ENCODE measurements around the gene PXMP4.

PXMP4 gene

DNA sequence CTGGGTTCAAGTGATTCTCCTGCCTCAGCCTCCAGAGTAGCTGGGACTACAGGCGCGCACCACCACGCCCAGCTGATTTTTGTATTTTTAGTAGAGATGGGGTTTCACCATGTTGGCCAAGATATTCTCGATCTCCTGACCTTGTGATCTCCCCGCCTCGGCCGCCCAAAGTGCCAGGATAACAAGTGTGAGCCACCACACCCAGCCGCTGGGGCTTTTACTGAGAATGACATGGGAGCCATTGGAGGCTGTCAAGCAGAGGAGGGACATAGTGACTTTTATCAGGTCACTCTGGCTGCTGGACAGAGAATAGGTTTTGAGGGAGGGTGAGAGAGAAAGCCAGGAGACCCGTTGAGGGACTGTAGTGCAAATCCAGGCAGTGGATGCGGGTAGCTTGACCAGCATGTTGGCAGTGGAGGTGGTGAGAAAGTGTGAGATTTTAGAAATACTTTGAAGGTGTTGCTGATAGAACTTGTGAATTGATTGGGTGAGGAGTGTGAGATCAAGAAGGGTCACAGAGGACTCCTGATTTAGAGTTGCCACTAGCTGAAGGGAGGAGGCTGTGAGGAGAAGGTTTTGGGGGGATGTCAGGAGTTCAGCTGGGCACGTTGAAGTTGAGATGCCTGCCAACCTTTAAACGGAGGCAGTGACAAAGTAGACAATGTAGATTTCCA, 26.4 kb upstream of the PXMP4 start:
- TF ChIP-seq, protein P1, sequence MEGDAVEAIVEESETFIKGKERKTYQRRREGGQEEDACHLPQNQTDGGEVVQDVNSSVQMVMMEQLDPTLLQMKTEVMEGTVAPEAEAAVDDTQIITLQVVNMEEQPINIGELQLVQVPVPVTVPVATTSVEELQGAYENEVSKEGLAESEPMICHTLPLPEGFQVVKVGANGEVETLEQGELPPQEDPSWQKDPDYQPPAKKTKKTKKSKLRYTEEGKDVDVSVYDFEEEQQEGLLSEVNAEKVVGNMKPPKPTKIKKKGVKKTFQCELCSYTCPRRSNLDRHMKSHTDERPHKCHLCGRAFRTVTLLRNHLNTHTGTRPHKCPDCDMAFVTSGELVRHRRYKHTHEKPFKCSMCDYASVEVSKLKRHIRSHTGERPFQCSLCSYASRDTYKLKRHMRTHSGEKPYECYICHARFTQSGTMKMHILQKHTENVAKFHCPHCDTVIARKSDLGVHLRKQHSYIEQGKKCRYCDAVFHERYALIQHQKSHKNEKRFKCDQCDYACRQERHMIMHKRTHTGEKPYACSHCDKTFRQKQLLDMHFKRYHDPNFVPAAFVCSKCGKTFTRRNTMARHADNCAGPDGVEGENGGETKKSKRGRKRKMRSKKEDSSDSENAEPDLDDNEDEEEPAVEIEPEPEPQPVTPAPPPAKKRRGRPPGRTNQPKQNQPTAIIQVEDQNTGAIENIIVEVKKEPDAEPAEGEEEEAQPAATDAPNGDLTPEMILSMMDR (IDR thresholded peaks at IDR 0.05; ENCODE audit: control extremely low read depth, extremely low read depth, low read depth, missing control alignments) = no peak
- ChIA-PET POLR2A (no interaction called here), CTCF (no interaction called here)
- DNase-seq (ENCODE audit: extremely low spot score) = no peak

DNA sequence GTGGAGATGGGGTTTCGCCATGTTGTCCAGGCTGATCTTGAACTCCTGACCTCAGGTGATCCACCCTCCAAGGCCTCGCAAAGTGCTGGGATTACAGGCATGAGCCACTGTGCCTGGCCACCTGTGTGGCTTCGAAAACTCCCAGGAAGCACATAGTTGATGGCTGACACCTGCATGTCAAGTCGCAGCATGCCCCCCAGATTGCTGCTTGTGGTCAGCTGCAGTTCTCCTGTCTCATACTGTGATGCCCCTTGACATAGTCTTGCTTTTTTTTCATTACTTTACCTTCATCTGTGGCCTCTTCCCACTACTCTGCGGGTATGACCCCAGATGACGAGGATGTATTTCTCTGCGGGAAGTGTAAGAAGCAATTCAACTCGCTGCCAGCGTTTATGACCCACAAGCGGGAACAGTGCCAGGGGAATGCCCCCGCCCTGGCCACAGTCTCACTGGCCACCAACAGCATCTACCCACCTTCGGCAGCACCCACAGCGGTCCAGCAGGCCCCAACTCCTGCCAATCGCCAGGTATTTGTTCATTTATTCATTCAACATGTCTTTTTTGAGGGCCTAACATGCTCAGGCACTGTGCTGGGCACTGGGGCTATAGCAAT, 24.8 kb upstream of the PXMP4 start:
- CTCF ChIA-PET = interaction anchor here (0.9 kb wide), 1 partner anchor 13 kb away, joined by 3 read pairs; the partner anchor contains the start of gene ZNF341
- TF ChIP-seq, protein P1 (IDR thresholded peaks at IDR 0.05; ENCODE audit: control extremely low read depth, extremely low read depth, low read depth, missing control alignments) = no peak
- POLR2A ChIA-PET = no interaction called here
- no peak for DNase-seq (ENCODE audit: extremely low spot score)

DNA sequence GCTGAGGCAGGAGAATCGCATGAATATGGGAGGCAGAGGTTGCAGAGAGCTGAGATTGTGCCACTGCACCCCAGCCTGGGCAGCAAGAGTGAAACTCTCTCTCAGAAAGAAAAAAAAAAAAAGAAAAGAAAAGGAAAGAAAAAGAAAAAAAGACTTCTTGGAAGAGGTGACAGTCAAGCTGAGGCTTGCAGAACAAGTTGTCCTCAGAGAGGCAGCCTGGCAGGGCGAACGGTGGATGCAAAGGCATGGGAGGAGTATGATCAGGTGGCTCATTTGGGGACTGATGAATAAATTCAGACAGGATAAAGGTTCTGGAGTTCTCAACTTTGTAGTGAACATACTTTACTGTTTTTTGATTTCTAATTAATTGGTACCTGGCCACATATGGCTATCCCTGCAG, 24.1 kb upstream of the PXMP4 start:
- CTCF ChIA-PET = interaction anchor here (4.9 kb wide), 1 partner anchor 13 kb away, joined by 24 read pairs; the partner anchor contains the start of gene ZNF341
- no peak for DNase-seq (ENCODE audit: extremely low spot score)
- TF ChIP-seq, protein P1 (IDR thresholded peaks at IDR 0.05; ENCODE audit: control extremely low read depth, extremely low read depth, low read depth, missing control alignments) = no peak
- POLR2A ChIA-PET = no interaction called here

DNA sequence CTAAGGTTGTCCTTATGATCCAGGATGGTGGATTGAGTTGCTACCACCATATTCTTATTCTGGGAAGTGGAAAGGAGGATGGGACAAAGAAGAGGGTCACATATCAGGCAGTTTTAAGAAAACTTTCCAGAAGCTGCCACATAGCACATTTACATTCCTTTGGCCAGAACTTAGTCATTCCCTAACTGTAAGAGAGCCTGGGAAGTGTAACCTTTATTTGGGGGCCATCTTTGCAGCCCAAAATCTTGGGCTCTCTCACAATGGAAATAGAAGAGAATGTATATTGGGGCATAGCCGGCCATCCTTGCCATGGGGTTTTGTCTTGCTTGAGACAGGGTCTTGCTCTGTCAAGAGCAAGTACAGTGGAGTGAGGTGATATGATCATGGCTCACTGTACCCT, 20.1 kb upstream of the PXMP4 start:
- CTCF ChIA-PET = interaction anchor here (1.0 to 4.9 kb wide), 2 partner anchors 9 to 12 kb away, joined by 3 to 24 read pairs; partner anchors contain the start of gene ZNF341
- no peak for DNase-seq (ENCODE audit: extremely low spot score)
- TF ChIP-seq, protein P1 (IDR thresholded peaks at IDR 0.05; ENCODE audit: control extremely low read depth, extremely low read depth, low read depth, missing control alignments) = no peak
- POLR2A ChIA-PET = no interaction called here

DNA sequence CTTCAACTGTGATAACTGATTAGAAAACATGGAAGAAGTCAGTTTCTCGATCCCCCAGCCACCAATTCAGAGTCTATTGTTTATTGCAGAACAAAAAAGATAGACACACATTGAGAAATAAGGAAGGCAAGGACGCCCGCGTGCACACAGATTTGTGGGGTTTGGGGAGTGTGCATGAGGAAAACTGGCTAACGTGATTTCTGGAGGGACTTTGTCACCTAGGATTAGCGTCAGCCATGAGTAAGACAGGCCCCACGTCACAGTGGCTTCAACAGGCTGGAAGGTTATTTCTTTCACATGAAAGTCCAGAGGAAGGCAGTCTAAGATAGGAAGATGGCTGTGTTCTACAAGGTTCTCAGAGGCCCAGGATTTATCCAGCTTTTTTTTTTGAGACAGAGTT, 19.4 kb upstream of the PXMP4 start:
- CTCF ChIA-PET = interaction anchor here (1.0 to 4.9 kb wide), 2 partner anchors 8 to 12 kb away, joined by 3 to 24 read pairs; partner anchors contain the start of gene ZNF341
- POLR2A ChIA-PET = interaction anchor here (0.6 kb wide), 1 partner anchor 1610 kb away, joined by 4 read pairs; no protein-coding TSS in a partner anchor
- no peak for DNase-seq (ENCODE audit: extremely low spot score)
- TF ChIP-seq, protein P1 (IDR thresholded peaks at IDR 0.05; ENCODE audit: control extremely low read depth, extremely low read depth, low read depth, missing control alignments) = no peak

DNA sequence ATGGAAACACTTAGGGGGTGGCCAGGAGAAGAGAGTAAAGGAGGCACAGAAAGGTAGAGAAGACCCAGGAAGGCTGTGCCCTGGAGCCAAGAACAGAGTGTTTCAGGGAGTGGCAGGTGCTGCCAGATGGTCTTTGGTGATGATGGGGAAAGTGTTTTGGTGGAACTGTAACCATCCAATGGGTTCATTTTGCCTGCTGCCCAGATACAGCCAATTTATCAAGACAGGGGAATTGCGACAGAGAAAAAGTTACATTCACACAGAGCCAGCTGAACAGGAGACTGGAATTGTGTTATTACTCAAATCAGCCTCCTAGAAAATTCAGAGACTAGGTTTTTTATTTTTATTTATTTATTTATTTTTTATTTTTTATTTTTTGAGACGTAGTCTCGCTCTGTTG, 16.9 kb upstream of the PXMP4 start:
- TF ChIP-seq, protein P1 (IDR thresholded peaks at IDR 0.05; ENCODE audit: control extremely low read depth, extremely low read depth, low read depth, missing control alignments) = no peak
- ChIA-PET CTCF (no interaction called here), POLR2A (no interaction called here)
- no peak for DNase-seq (ENCODE audit: extremely low spot score)

Data from GM10248 (cell line).